Islet precursor cell (in vitro differentiated cells): ENCODE data around the gene CCNYL1.

Experiments used
- DNase-seq: peaks from one replicate; pipeline ENCODE4 v3.0.0-alpha.2; 2018

The CCNYL1 gene

GRCh38 chr2:207767461-207768167 is 56.2 kb downstream of the CCNYL1 start:
- DNase-seq: peak; percentile 69

GRCh38 chr2:207768168-207768865 is 56.9 kb downstream of the CCNYL1 start:
- DNase-seq: peak; percentile 79

GRCh38 chr2:207768866-207769596 is 57.6 kb downstream of the CCNYL1 start:
- no peak for DNase-seq

GRCh38 chr2:207770602-207771404 is 59.4 kb downstream of the CCNYL1 start:
- DNase-seq: no peak

GRCh38 chr2:207771421-207771820 is 60.0 kb downstream of the CCNYL1 start:
- no peak for DNase-seq

GRCh38 chr2:207772081-207772843 is 60.8 kb downstream of the CCNYL1 start:
- DNase-seq: no peak

GRCh38 chr2:207772844-207773205 is 61.4 kb downstream of the CCNYL1 start:
- DNase-seq: no peak

GRCh38 chr2:207775473-207775872 is 64.0 kb downstream of the CCNYL1 start:
- DNase-seq: no peak

GRCh38 chr2:207777124-207777523 is 65.7 kb downstream of the CCNYL1 start:
- no peak for DNase-seq

- no peak for DNase-seq
These were observed 67.0 kb downstream of the CCNYL1 start for GRCh38 chr2:207778298-207778882.

GRCh38 chr2:207779523-207779922 is 68.1 kb downstream of the CCNYL1 start:
- no peak for DNase-seq

- no peak for DNase-seq
These were observed 71.0 kb downstream of the CCNYL1 start for GRCh38 chr2:207782238-207783030.

GRCh38 chr2:207783514-207783913 is 72.1 kb downstream of the CCNYL1 start:
- DNase-seq: no peak

GRCh38 chr2:207784898-207785297 is 73.5 kb downstream of the CCNYL1 start:
- no peak for DNase-seq

GRCh38 chr2:207787017-207787416 is 75.6 kb downstream of the CCNYL1 start:
- no peak for DNase-seq

GRCh38 chr2:207787800-207788199 is 76.4 kb downstream of the CCNYL1 start:
- DNase-seq: no peak

GRCh38 chr2:207790898-207791297 is 79.5 kb downstream of the CCNYL1 start:
- no peak for DNase-seq

GRCh38 chr2:207791579-207792243 is 80.3 kb downstream of the CCNYL1 start:
- DNase-seq: peak; percentile 82

- DNase-seq: peak; percentile 90
These were observed 80.9 kb downstream of the CCNYL1 start for GRCh38 chr2:207792244-207792785.
